DMS79 (cell line): ENCODE data around the gene AZIN2.
A peak's percentile ranks its signal among the peaks of the same experiment; 100 is the strongest.

ENCODE experiments used
- DNase-seq: peaks from one replicate; lab custom pipeline; 2025; lab: John Stamatoyannopoulos, UW

Gene AZIN2

DNA sequence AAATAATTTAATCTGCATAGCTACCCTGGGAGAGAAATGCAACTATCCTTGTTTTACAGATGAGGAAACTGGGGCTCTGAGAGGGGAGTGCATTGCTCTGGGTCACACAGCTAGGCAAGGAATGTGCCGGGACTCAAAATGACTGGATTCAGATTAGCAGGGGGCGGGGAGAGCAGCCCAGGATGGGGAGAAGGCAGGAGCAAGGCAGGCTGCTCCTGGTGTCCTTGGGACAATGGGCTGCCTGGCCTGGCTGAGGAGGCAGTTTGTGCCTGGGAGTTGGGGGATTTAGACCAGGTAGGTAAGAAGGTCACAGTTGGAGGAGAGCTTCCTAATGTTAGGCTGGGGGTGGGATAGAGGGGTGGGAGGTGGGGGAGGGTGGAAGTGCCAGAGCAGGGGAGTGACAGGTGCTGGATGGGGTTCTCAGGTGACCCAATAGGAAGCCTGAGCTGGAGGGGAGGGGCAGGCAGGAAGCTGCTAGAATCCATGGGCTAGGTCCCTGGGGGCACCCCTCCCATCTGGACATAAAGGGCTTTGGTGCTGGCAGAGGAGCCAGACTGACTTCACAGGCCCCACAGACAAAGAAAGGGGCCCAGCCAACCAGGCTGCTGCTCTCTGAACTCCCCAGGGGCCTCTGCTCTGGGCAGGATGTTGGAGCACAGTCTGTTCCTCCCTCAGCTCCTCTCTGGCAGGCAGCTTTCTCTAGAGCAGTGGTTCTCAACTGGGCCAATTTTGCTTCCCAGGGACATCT, 71.9 kb downstream of the AZIN2 start:
- DNase-seq: peak; percentile 15

DNA sequence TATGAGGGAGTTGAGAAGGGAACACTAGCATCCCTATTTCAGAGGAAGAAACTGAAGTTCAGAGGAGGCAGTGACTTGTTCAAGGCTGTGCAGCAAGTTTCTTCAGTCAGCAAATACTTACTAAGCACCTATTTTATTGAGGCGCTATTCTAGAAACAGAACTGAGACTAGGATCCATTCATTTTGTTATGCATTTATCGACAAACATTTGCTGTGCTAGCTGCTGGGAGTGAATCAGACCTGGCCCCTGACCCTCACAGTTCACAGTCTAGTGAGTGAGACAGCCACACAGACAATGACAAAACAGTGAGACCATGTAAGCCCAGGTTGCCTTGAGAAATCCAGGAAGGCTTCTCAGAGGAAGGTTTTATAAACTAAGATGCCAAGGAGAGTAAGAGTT, 72.7 kb downstream of the AZIN2 start:
- DNase-seq: no peak

DNA sequence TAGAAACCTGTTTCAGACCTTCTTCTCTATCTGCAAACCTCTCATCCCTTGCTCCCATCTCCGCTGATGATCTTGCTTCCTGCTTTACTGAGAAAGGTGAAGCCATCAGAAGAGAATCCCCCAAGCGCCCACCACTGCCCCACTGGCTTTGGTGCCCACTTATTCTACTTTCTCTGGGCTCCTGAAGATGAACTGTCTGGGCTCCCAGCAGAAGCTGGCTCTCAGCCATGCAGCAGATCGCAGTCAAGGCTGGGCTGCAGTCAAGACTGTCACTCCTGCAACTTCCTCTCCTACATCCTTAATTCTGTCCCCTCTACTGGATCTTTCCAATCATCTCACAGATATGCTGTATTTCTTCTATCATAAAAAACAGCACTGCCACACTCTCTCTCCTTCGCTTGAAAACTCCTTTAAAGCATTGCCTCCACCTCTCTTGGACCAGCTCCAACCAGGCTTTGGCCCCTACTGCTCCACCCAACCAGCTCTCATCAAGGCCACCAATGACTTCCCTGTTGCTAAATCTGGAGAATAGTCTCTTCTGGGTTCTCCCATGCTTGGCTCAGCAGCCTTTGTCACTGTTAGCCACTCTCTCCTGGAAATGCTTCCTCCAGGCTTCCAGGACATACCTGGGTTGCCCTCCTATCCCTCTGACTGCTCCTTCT, 75.1 kb downstream of the AZIN2 start:
- DNase-seq: no peak

DNA sequence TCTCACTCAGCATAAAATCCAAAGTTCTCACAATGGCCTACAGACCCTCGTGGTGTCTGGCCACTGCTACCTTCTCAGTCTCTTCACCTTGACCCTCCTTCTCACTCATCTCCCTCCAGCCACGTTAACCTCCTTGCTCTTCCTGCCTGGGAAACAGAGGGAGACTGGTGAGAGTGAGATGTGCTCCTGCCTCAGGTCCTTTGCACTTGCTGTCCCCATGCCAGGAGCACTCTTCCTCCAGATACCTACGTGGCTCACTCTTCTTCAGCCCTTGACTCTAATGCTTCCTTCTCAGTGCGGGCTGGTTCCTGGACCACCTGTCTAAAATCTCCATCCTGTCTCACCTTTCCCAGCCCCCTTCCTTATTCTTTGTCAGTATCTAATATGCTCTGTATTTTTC, 76.2 kb downstream of the AZIN2 start:
- no peak for DNase-seq

DNA sequence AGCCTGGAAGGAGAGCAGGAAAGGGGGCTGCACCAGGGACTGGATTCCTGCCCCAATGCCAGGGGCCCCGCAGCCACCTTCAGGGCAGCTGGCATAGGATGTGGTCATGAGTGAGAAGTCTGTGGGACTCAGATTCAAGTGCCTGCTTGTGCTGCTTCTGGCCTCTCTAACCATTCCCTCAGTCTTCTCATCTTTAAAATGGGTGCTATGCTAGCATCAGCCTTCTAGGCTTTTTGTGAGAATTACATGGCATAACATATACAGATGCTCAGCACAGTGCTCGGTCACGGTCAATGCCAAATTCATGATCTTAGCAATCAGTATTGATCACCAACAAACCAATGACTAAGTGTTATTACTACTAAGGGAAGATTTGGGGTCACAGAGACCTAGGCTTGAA, 77.4 kb downstream of the AZIN2 start:
- no peak for DNase-seq

DNA sequence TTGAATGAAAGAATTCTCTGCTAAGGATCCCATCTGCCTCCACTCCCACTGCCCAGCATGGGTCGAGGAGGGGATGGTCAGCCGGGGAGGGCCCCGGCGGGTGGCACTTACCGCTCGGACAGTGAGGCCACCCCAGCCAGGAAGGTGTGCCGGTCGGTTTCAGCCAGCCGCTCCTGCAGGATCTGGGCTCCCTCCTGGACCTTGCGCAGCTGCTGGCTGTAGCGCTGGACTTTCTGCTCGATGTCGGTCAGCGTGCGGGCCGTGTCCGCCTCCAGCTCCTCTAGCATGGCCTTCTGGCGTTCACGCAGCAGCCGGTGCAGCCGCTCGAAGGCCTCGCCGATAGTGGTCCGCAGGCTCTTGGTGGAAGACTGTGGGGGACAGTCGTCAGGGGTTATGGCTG, 78.6 kb downstream of the AZIN2 start:
- no peak for DNase-seq

DNA sequence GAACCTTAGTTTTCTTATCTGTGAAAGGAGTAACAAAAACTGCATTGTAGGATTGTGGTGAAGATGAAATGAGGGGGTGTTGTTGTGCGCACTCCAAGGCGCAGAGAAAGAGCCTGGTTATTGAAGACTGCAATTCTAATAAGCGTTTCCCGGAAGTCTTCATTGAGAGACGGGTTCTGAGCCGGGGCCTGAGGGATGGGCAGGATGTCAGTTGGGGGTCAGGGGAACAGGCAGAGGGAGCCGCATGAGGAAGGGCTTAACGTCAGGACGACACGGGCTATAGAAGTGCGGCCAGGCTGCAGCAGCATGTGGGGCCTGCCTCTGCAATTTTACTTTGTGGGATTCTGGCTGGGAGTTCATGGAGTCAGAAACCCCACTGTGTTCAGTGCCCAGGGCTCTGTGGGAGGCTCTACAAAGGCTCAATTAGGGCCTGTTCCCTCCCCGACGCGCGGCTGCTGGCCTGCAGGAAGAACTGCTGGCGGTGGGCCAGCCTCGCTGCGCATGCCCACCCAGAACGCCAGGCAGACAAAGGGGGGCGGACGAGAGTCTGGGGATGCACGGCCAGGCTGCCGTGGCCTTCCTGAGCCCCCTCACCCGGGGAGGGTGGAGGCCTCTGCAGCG, 80.2 kb downstream of the AZIN2 start:
- peak; percentile 75 for DNase-seq

DNA sequence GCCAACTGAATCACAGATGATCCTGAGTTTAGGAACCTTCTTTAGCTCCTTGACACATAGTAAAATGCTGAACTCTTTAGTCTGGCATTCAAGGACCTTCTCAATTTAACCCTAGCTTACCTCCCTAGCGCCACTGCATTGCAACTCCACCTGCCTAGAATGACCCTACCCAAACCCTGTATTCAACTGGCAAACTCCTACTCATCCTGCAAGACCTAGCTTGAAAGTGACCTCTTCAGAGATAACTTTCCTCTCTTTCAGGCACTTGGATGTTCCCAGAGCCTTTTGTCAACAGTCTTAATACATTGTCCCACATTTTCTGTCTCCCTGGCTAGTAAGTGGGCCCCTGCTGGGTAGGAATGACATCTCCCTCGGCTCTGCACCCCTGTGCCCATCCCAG, 81.2 kb downstream of the AZIN2 start:
- DNase-seq: no peak

DNA sequence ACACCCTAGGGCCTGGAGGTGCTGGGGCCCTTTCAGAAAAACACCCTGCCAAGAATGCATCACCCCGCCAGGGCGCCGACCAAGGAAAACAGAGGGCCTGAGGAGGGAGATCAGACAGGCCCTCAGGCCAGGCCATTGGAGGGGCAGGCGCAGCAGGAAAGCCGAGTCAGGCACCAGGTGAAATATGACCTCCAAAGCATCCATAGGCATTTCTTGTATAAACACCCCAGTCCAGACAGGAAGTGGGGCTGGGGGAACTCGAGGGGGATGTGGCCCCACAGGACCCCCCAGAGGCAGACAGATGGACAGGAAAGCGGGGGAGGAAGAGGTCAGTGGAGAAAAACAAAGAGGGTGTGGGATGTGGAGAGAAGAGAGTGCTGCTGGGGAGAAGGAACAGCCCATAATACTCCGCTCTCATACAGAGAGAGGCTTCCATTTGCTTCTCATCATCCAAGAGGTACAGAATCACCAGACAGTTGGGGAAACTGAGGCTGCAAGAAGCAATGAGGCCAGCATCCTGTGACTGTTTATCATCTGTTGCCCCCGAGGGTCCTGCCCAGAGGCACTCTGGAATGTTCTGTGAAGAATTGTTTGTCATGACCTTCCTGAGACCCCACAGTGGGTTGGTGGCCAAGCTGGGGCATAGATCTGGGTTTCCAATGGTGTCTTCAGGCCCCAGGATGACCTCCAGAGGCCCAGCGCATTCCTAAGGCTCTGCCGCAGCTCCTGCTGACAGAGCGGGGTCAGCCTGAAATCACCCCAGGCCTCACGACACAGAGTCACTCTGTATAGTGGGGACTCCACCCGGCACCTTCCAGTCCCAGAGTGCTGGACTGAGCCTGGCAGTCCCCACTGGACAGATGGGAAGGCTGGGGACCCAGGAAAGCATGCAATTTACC, 82.9 kb downstream of the AZIN2 start:
- no peak for DNase-seq

DNA sequence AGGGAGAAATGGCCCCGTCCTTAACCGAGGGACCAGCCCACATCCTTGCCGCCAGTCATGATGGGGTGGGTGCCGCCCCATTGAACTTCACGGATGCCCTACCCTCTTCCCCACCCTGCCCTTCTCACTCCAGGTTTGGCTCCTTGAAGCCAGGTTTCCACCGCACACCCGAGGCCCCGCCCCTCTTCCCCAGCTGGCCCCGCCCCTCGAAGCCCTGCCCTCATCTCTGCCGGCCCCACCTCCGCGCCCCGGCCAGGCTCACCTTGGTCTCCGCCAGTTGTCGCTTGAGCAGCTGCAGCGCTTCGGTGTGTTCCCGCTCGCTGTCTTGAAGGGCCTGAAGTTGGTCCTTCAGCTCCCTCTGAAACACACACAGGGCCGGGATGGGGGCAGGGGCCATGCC, 84.3 kb downstream of the AZIN2 start:
- DNase-seq: no peak

DNA sequence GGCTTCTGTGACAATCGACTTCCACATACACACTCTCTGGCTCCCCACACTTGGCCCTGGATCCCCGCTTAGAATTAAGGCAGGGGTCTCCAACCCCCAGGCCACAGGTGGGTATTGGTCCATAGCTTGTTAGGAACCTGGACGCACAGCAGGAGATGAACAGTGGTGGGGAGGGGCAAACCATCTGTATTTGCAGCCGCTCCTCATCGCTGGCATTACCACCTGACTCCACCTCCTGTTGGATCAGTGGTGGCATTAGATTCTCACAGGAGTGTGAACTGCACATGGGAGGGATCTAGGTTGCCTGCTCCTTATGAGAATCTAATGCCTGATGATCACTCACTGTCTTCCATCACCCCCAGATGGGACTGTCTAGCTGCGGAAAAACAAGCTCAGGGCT, 84.9 kb downstream of the AZIN2 start:
- no peak for DNase-seq

DNA sequence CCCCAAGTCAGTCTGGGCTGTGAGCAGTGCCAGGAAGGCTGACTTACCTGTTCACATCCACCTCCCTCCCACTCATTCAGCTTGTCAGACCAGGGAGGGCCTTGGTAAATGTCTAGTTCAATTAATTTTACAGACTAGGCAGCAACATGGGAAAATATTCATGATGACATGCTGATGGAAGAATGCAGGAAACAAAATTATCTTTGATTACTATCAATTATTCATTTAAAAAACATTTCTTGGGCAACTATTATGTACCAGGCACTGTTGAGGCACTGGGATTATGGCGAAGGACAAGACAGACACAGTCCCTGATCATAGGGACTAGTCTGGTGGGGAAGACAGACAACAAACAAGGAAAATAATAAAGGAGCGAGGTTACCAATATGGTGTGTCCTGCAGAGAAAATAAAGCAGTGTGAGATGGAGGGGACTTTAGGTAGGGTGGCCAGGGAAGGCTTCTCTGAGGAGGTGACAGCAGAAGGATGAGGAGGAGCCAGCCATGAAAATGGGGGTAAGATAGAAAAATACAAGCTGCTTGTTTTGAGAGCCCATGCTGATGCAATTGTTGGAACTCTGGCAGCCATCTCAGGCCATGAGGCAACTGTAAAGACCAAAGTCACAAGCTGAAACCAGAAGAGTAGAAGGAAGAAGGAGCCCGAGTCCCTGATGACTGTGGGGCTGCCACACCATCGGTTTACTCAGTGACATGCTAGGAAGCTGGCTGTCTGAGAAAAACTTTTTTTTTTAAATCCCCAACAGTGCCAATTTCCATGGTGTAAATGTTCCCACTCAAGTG, 86.9 kb downstream of the AZIN2 start:
- DNase-seq: no peak

DNA sequence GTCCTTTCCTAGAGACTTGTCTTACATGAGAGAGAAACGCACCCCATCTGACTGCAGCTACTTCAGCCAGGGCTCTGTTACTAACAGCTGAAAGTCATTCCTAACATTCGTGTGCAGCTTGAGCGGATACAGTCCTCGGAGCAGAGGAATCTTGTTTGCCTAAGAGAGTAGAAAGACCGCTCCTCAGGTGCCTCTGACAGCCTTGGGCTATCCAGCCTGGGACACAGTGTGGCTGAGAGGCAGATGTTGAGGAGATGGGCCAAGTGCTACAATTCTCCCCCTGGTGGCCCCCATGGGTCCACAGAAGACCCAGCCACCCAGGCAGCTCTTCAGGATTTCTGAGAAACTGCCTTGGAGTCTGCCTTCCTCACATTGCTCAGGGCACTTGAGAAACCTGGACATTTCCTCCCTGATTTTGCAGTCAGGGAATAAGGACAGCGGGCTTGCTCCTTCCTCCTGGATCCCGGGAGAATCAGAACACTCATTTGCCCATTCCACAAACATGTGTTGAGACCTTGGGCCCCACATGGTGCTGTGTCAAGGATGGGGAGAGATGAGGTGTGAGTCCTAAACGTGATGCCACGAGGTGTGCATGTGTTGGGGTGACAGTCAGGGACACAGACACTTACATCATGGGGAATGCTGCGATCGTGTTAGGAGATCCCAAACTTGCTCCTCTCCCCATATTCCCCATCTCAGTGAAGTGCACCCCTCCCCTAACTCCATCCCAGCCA, 87.8 kb downstream of the AZIN2 start:
- DNase-seq: no peak

DNA sequence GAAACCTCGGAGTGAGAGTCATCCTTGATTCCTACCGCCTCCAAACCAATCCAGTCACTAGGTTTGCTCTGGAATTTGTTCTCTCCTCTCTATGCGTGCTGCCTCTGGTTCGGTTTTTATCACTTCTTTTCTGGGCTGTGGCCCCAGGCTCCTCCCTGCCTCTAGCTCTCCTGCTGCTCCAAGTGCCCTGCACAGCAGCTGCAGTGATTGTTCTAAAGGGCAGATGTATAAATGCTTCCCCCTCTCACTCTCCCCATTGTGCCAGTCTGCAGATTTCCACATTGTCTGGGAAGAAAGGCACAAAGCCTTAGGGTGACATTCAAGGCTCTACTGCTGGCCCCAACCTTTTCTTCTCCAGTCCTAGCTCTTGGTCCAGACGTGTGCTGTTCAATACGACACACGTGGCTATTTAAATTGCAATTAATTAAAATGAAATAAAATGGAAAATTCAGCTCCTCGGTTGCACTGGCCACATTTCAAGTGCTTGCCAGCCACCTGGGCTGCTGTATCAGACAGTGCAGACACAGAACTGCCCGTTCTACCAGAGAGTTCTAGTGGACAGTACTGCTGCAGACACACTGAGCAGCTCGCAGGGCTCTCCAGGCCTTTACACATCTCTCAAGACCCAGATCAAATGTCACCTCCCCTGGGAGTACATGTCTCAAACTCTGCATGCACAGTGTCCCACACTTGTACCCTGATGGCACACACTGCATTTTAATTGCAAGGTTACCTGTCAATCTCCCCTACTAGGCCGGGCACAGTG, 88.5 kb downstream of the AZIN2 start:
- DNase-seq: no peak
